Esophagus squamous epithelium (tissue), 5 donors: Measurements from ENCODE around the gene RPL7A. TPM values are rescaled to one million over a fixed set of nuclear protein-coding genes. Genes with fewer than 3 reads are reported as not detected.
A peak's percentile ranks its signal among the peaks of the same experiment; 100 is the strongest.
"Not testable (repeated sequence)": the region's sequence is repeated elsewhere in the genome, so short reads cannot be mapped to it uniquely, and the experiment has no call there.

Source experiments
- DNase-seq: peaks from one replicate; lab custom pipeline; 2025; lab: John Stamatoyannopoulos, UW
- H3K27ac ChIP-seq, 4 donors: fragments of 200-600 bp; sonication (generic); one replicate each; pipeline ENCODE4 v1.5.1; 2016 to 2019; ENCODE audit warnings: mild to moderate bottlenecking in 1 of 4
- H3K27me3 ChIP-seq, 4 donors: fragments of 200-600 bp; sonication (generic); 1 replicate in 3 of 4; 2 replicates in 1 of 4; pipeline versions ENCODE4 v1.5.1 to v1.6.0; 2017 to 2021; ENCODE audit warnings: antibody characterized with exemption in 1 of 4
- H3K36me3 ChIP-seq, 3 donors: fragments of 200-600 bp; sonication (generic); one replicate each; pipeline ENCODE4 v1.5.1; 2016 to 2019
- H3K4me1 ChIP-seq, 3 donors: fragments of 200-600 bp; sonication (generic); one replicate each; pipeline ENCODE4 v1.5.1; 2017 to 2019
- H3K4me3 ChIP-seq, 4 donors: fragments of 200-600 bp; sonication (generic); 1 replicate in 3 of 4; 2 replicates in 1 of 4; pipeline ENCODE4 v1.5.1; 2016 to 2019; ENCODE audit warnings: mild to moderate bottlenecking in 2 of 4, moderate library complexity in 1 of 4
- H3K9me3 ChIP-seq, 3 donors: fragments of 200-600 bp; sonication (generic); one replicate each; pipeline ENCODE4 v1.5.1; 2016 to 2019
- CTCF ChIP-seq, 6 experiments: fragments of 450-650 bp in 4 of 6; fragments of 200-600 bp in 2 of 6; sonication (generic) in 2 of 6; IDR thresholded peaks; one replicate each; pipeline ENCODE4 v1.5.1; 2016 to 2019; ENCODE audit warnings: antibody characterized with exemption in 6 of 6, mild to moderate bottlenecking in 4 of 6, moderate library complexity in 4 of 6
- POLR2A ChIP-seq, 4 donors: fragments of 450-650 bp; IDR thresholded peaks; one replicate each; pipeline ENCODE4 v1.6.1; 2017; ENCODE audit warnings: antibody characterized with exemption in 4 of 4, mild to moderate bottlenecking in 4 of 4, moderate library complexity in 3 of 4
- WGBS, 2 donors: methylation state at CpG; one replicate each; pipeline ENCODE4 v1.1.5; 2018; 5-methylcytosine and 5-hydroxymethylcytosine counted together
- intact Hi-C: fragments of 100-400 bp; cut with DNase I; formaldehyde crosslinking; loops from one replicate; pipeline ENCODE4 v1.15.0; 2022
- total RNA-seq, 4 donors: library from RNA; depleted of rRNA; stranded (reverse); fragments of >200 nt; gene quantifications; one replicate each; pipeline ENCODE4 v1.1.0, GENCODE V29; 2016
- donor health status: DM: yes; HTN: yes; CAD: no.

RPL7A gene
- 1,000 to 10,000 TPM; 1,828 to 2,553 (median 2,363) TPM for total RNA-seq

GRCh38 chr9:133347985-133348717 lies at the start of gene RPL7A, which contains the start of gene MED22:
TSS of gene RPL7A (plus strand) at chr9:133348218. CDS start at chr9:133348244, 26 bp downstream.
TSS of gene MED22 (minus strand) at chr9:133348131. CDS start at chr9:133346662, 1,469 bp downstream.
- Histone ChIP-seq H3K27ac (peak within 1 kb of the TSS; percentile 93 to 96 (median 95)), H3K27me3 (no peaks in the 10 kb centered on the region), H3K4me1 (peaks cover 16 to 58% (median 24%) of the 10 kb centered on the region in 3 donors), H3K4me3 (peak within 1 kb of the TSS; percentile 81 to 97 (median 92)), H3K36me3 (peaks cover 45 to 75% (median 53%) of the 10 kb centered on the region in 3 donors), H3K9me3 (no peaks in the 10 kb centered on the region)
- 0 to 1% methylated on average over 24 to 46 of the region's 64 CpGs for WGBS, 2 donors
- DNase-seq: peak; percentile 75
- intact Hi-C loops: no loop called here
- TF ChIP-seq CTCF (IDR thresholded peaks at IDR 0.05) (peak in 2 of 6 experiments; percentile 5 to 53), POLR2A (IDR thresholded peaks at IDR 0.05) (peak in 3 of 4 donors; percentile 70 to 89 (median 89))

DNA sequence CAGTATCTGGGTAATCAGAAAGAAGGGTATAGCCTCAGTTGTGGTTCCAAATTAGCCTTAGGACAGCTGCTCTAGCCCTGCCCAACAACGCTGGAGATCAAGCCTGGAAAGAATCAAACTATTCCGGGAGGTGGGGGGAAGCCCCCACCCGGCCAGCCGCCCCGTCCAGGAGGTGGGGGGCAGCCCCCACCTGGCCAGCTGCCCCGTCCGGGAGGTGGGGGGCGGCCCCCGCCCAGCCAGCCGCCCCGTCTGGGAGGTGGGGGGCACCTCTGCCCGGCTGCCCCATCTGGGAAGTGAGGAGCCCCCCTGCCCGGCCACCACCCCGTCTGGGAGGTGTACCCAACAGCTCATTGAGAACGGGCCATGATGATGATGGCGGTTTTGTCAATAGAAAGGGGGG lies 48.0 kb upstream of the RPL7A start:
- intact Hi-C loops, H3K9me3 ChIP-seq, H3K27ac ChIP-seq, H3K4me1 ChIP-seq, H3K36me3 ChIP-seq, DNase-seq, H3K4me3 ChIP-seq: not testable (repeated sequence)
- WGBS, 2 donors: 63% methylated on average over 1 of the region's 16 CpGs; no CpG with 5 or more reads in 1 of the 2 donors
- H3K27me3 ChIP-seq: peaks cover 0 to 44% (median 0%) of the 10 kb centered on the region in 4 donors

DNA sequence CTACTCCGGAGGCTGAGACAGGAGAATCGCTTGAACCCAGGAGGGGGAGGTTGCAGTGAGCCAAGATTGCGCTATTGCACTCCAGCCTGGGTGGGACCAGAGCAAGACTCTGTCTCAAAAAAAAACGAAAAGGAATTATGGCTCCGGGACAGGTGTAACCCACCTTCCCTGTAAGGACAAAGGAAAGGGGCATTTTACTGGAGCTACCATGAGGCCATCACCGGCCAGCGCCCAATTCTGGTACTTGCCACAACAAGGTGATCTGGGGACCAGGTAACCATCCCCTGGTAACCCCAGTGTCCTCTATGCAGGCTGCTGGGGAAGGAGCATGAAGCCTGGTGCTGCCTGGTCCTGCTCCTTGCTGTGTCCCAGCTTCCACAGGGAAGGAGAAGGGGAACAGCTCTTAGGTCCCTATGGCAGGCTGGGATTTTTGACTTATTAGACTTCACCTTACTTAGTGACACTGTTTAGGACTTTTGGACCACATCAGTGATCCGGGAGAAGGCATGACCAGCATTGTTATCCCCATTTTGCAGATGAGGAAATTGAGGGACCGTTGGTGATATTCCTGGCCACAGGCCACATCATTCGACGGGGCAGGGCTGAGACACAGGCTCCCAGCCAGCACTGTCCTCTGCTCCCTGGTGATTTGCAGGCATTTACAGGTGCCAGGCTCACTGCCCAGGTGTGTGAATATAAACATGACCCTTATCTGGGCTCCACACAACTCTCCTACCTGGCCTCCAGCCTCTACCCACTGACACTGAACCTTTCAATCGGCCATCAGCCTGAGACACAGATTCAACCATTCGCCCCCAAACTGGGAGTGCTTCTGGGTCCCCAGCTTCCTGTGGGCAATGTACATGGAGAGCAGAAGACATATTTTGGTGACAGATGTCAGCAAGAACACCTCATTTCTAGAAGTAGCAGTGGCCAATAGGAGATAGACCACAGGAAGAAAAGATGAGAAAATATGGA lies 46.5 kb upstream of the RPL7A start:
- no peak overlapping the region for H3K27ac ChIP-seq
- H3K4me3 ChIP-seq: no peak overlapping the region
- no peak for TF ChIP-seq POLR2A (IDR thresholded peaks at IDR 0.05)
- no peak for TF ChIP-seq CTCF (IDR thresholded peaks at IDR 0.05)
- 87 to 92% methylated on average over 10 to 13 of the region's 13 CpGs for WGBS, 2 donors
- no peak for DNase-seq
- no peaks in the 10 kb centered on the region for H3K36me3 ChIP-seq
- intact Hi-C loops: no loop called here
- H3K4me1 ChIP-seq: peaks cover 0 to 9% (median 3%) of the 10 kb centered on the region in 3 donors
- H3K27me3 ChIP-seq: peaks cover 0 to 39% (median 0%) of the 10 kb centered on the region in 4 donors
- no peaks in the 10 kb centered on the region for H3K9me3 ChIP-seq

DNA sequence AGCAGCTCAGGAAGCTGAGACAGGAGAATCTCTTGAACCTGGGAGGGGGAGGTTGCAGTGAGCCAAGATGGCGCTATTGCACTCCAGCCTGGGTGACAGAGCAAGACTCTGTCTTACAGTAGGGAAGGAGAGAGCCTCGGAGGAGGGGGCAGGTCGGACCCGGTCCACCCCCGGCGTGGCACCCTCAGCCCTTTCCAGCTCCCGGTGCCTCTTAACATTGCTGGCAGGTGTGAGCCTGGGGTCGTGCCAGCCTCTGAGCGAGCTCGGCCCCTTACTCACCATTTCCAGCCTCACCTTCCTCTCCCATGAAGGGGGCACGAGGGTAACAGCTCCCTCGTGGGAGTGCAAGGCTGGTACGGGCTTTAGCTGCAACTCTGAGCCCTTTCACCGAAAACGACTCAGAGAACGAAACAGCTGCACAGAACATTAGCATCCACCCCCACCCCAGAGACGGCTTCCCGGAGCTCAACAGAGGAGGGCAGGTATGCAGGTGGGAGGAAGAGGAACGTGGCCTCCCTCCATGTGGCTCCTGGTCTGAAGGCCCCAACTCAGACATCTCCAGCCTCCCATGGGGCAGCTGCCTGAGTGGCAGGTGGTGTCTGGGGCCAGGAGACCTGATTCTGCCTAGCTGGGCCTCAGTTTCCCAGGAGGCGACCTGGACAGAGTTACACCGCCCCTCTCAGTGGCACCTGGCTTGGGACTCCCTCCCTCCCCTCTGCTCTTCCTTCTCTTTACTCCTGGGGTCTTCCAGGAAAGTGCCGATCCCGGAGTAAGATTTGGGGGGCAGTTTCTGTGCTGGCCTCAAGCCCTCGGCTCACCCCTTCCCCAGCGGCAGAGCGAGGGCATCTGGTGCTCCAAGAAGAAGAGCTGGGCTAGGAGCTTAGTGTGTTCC lies 44.5 kb upstream of the RPL7A start:
- no peak for DNase-seq
- Histone ChIP-seq H3K36me3 (no peaks in the 10 kb centered on the region), H3K27ac (no peak overlapping the region), H3K4me3 (no peak overlapping the region), H3K27me3 (peaks cover 0 to 40% (median 0%) of the 10 kb centered on the region in 4 donors), H3K9me3 (no peaks in the 10 kb centered on the region), H3K4me1 (peaks cover 0 to 9% (median 3%) of the 10 kb centered on the region in 3 donors)
- TF ChIP-seq CTCF (IDR thresholded peaks at IDR 0.05) (no peak), POLR2A (IDR thresholded peaks at IDR 0.05) (no peak)
- intact Hi-C loops: no loop called here
- WGBS, 2 donors: 66 to 76% methylated on average over 5 to 16 of the region's 26 CpGs

DNA sequence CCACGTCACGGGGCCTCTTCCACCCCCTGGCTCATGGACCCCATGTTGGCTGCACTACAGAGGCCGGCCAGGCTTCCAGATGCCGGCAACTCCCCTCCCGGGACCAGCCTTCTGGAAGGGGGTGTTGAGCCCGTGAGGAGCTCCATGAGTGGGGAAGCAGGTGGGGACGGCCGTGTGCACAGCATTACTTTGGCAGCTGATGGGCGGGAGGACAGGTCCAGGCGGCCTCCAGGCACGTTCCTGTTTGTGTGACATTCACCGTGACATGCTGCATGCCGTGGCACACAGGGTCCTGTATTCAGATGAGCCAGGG lies 43.9 kb upstream of the RPL7A start:
- TF ChIP-seq CTCF (IDR thresholded peaks at IDR 0.05) (no peak), POLR2A (IDR thresholded peaks at IDR 0.05) (no peak)
- WGBS, 2 donors: 60% methylated on average over 2 of the region's 13 CpGs; no CpG with 5 or more reads in 1 of the 2 donors
- H3K36me3 ChIP-seq: no peaks in the 10 kb centered on the region
- intact Hi-C loops: no loop called here
- no peak overlapping the region for H3K27ac ChIP-seq
- DNase-seq: no peak
- no peaks in the 10 kb centered on the region for H3K9me3 ChIP-seq
- H3K27me3 ChIP-seq: peaks cover 0 to 34% (median 0%) of the 10 kb centered on the region in 4 donors
- peaks cover 0 to 9% (median 3%) of the 10 kb centered on the region in 3 donors for H3K4me1 ChIP-seq
- no peak overlapping the region for H3K4me3 ChIP-seq
